Suprapubic skin (tissue), 3 donors: ENCODE results near the gene CBX4.

Source experiments
- EP300 ChIP-seq: sonication (generic); formaldehyde crosslinking; IDR thresholded peaks from one replicate; pipeline ENCODE4 v1.6.1; 2017; ENCODE audit warnings: antibody characterized with exemption
- POLR2A ChIP-seq, 2 donors: fragments of 450-650 bp; IDR thresholded peaks; one replicate each; pipeline ENCODE4 v1.6.1; 2017; ENCODE audit warnings: antibody characterized with exemption in 2 of 2, mild to moderate bottlenecking in 2 of 2, moderate library complexity in 2 of 2
- TF ChIP-seq, protein P1 (sequence below), 2 donors: fragments of 200-600 bp in 1 of 2; fragments of 450-650 bp in 1 of 2; sonication (generic) in 1 of 2; IDR thresholded peaks; one replicate each; pipeline ENCODE4 v1.5.1; 2016 to 2019; ENCODE audit warnings: antibody characterized with exemption in 2 of 2, mild to moderate bottlenecking in 1 of 2, moderate library complexity in 1 of 2

GRCh38 chr17:79814127-79814973 is 24.9 kb downstream of the CBX4 start:
- TF ChIP-seq EP300 = no peak
- TF ChIP-seq, protein P1, sequence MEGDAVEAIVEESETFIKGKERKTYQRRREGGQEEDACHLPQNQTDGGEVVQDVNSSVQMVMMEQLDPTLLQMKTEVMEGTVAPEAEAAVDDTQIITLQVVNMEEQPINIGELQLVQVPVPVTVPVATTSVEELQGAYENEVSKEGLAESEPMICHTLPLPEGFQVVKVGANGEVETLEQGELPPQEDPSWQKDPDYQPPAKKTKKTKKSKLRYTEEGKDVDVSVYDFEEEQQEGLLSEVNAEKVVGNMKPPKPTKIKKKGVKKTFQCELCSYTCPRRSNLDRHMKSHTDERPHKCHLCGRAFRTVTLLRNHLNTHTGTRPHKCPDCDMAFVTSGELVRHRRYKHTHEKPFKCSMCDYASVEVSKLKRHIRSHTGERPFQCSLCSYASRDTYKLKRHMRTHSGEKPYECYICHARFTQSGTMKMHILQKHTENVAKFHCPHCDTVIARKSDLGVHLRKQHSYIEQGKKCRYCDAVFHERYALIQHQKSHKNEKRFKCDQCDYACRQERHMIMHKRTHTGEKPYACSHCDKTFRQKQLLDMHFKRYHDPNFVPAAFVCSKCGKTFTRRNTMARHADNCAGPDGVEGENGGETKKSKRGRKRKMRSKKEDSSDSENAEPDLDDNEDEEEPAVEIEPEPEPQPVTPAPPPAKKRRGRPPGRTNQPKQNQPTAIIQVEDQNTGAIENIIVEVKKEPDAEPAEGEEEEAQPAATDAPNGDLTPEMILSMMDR (IDR thresholded peaks at IDR 0.05) = no peak
- TF ChIP-seq POLR2A (IDR thresholded peaks at IDR 0.05) = no peak
